Peyer's patch (tissue), 4 donors: Measurements from ENCODE around the gene PAQR9. TPM values are rescaled to one million over a fixed set of nuclear protein-coding genes. Genes with fewer than 3 reads are reported as not detected.

ENCODE experiments used
- DNase-seq, 3 donors: peaks; one replicate each; pipeline ENCODE4 v3.0.0-alpha.2; 2017 to 2019
- H3K27ac ChIP-seq, 4 donors: fragments of 200-600 bp; sonication (generic); one replicate each; pipeline ENCODE4 v1.5.1; 2016 to 2019
- H3K27me3 ChIP-seq, 2 donors: fragments of 200-600 bp; sonication (generic); one replicate each; pipeline ENCODE4 v1.5.1; 2019
- H3K36me3 ChIP-seq, 3 donors: fragments of 200-600 bp; sonication (generic); one replicate each; pipeline ENCODE4 v1.5.1; 2016 to 2019
- H3K4me1 ChIP-seq, 4 donors: fragments of 200-600 bp; sonication (generic); one replicate each; pipeline ENCODE4 v1.5.1; 2016 to 2019
- H3K4me3 ChIP-seq, 4 donors: fragments of 200-600 bp; sonication (generic); 1 replicate in 3 of 4; 2 replicates in 1 of 4; pipeline ENCODE4 v1.5.1; 2016 to 2019; ENCODE audit warnings: mild to moderate bottlenecking in 1 of 4
- H3K9me3 ChIP-seq, 4 donors: fragments of 200-600 bp; sonication (generic); one replicate each; pipeline ENCODE4 v1.5.1; 2016 to 2019; ENCODE audit warnings: mild to moderate bottlenecking in 1 of 4
- POLR2A ChIP-seq, 2 donors: fragments of 450-650 bp; IDR thresholded peaks; one replicate each; pipeline ENCODE4 v1.5.1; 2017; ENCODE audit warnings: antibody characterized with exemption in 2 of 2, mild to moderate bottlenecking in 2 of 2, moderate library complexity in 2 of 2
- total RNA-seq, 4 donors: library from RNA; depleted of rRNA; stranded (reverse); fragments of >200 nt; gene quantifications; one replicate each; pipeline ENCODE4 v1.1.0, GENCODE V29; 2016
- TF ChIP-seq, protein P1 (sequence below), 6 experiments: fragments of 450-650 bp in 4 of 6; fragments of 200-600 bp in 2 of 6; sonication (generic) in 1 of 6; IDR thresholded peaks; one replicate each; pipeline ENCODE4 v1.5.1; 2017 to 2019; ENCODE audit warnings: antibody characterized with exemption in 6 of 6, mild to moderate bottlenecking in 3 of 6, moderate library complexity in 1 of 6

Gene PAQR9
- total RNA-seq, 4 donors from 2014 or later = not detected

DNA sequence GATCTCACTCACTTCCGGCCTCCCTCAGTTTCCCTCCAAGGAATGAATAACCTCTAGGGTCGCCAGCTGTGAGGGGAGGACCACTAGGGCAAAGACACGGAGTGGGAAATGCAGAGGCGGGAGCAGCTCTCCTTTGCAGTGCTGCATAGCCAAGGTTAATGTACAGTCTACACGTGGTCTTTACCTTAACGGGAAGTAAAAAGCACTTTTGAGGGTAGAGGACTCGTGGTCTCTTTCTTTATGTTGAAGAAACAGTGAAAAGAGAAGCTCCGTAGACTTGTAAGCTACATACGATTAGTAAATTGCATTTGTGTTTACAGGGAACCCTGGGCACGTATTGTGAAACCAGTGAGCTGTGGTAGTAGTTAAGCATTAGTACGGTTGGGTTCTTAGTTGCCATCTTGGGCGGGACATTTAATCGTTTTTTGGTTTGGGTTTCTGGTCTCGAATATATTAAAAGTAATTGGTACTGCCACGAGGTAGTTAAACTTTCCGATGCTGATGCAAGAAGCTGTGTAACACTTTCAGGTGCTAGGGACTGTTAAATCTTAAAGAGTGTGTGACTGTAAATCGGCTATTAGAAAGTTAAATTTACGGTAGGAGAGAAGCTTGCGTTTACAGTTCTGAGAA, 38.7 kb upstream of the PAQR9 start:
- Histone ChIP-seq H3K9me3 (no peaks in the 10 kb centered on the region), H3K27me3 (no peaks in the 10 kb centered on the region), H3K4me1 (peaks cover 4 to 20% (median 5%) of the 10 kb centered on the region in 4 donors), H3K4me3 (peak overlapping the region; percentile 71 to 98 (median 72)), H3K27ac (peak overlapping the region; percentile 80 to 94 (median 83)), H3K36me3 (no peaks in the 10 kb centered on the region)
- TF ChIP-seq, protein P1, sequence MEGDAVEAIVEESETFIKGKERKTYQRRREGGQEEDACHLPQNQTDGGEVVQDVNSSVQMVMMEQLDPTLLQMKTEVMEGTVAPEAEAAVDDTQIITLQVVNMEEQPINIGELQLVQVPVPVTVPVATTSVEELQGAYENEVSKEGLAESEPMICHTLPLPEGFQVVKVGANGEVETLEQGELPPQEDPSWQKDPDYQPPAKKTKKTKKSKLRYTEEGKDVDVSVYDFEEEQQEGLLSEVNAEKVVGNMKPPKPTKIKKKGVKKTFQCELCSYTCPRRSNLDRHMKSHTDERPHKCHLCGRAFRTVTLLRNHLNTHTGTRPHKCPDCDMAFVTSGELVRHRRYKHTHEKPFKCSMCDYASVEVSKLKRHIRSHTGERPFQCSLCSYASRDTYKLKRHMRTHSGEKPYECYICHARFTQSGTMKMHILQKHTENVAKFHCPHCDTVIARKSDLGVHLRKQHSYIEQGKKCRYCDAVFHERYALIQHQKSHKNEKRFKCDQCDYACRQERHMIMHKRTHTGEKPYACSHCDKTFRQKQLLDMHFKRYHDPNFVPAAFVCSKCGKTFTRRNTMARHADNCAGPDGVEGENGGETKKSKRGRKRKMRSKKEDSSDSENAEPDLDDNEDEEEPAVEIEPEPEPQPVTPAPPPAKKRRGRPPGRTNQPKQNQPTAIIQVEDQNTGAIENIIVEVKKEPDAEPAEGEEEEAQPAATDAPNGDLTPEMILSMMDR (IDR thresholded peaks at IDR 0.05) = no peak
- no peak for TF ChIP-seq POLR2A (IDR thresholded peaks at IDR 0.05)
- DNase-seq = no peak

DNA sequence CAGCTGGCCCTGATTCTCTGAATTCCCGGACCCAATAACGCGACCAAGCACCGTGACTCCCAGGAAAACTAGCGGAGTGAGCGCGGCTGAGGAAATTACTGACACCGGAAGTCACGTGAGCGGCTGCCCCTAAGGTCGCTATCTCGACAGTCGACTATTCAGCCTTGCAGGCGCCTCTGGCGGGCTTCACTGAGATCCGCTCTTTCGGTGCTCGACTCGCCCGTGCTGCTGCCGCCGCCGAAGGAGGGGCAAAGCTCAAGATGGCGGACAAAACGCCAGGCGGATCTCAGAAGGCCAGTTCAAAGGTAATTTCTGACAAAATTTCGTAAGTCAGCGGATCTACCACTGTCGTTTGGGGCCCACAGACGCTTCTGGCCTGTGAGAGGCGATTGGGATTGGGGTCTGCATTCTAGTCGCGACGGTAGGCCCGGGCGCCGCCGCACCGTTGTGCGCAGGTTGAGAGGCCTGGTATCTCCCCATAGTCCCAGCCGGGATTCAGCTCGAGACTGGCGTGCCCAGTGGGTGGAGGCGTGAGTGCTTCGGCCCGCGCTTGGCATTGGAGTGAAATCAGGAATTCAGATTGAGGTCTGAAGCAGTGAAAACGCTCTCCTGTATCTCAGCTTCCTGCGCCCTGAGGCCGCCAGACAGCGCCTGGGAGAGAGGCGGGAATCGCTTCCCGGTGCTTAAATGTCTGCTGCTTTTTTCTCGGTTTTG, 38.1 kb upstream of the PAQR9 start, which contains the start of gene U2SURP:
Gene U2SURP (plus strand): TSS at position 202 of the 714 bp plus-strand sequence. CDS start 59 bp downstream, at position 261.
- Histone ChIP-seq H3K36me3 (no peaks in the 10 kb centered on the region), H3K4me1 (peaks cover 4 to 20% (median 5%) of the 10 kb centered on the region in 4 donors), H3K9me3 (no peaks in the 10 kb centered on the region), H3K27me3 (no peaks in the 10 kb centered on the region), H3K4me3 (peak within 1 kb of the TSS; percentile 71 to 98 (median 72)), H3K27ac (peak within 1 kb of the TSS; percentile 80 to 94 (median 83))
- TF ChIP-seq POLR2A (IDR thresholded peaks at IDR 0.05) = peak; percentile 61 to 63
- TF ChIP-seq, protein P1 (IDR thresholded peaks at IDR 0.05) = peak in 3 of 6 experiments; percentile 36 to 47 (median 39)
- DNase-seq = peak; percentile 95 to 98 (median 96)

DNA sequence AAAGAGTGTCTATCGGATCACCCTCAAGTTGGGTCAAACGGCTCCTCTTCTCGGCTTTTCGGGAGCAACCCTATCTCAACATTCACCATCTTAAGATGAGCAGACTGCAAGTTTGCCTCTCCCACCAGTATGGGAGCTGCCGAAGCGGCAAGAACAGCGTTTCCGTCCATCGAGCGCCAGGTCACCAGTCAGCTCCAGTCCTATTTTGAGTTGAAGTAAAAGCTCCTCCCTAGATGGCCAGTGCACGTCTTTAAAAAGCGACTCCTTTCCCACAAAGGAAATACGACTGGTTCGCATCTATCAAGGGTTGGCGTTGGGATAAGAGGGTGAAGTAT, 37.5 kb upstream of the PAQR9 start:
- DNase-seq = no peak
- peak overlapping the region; percentile 80 to 94 (median 83) for H3K27ac ChIP-seq
- no peak for TF ChIP-seq POLR2A (IDR thresholded peaks at IDR 0.05)
- TF ChIP-seq, protein P1 (IDR thresholded peaks at IDR 0.05) = no peak
- no peaks in the 10 kb centered on the region for H3K27me3 ChIP-seq
- H3K9me3 ChIP-seq = no peaks in the 10 kb centered on the region
- no peaks in the 10 kb centered on the region for H3K36me3 ChIP-seq
- H3K4me3 ChIP-seq = peak overlapping the region; percentile 71 to 98 (median 72)
- H3K4me1 ChIP-seq = peaks cover 4 to 20% (median 5%) of the 10 kb centered on the region in 4 donors

DNA sequence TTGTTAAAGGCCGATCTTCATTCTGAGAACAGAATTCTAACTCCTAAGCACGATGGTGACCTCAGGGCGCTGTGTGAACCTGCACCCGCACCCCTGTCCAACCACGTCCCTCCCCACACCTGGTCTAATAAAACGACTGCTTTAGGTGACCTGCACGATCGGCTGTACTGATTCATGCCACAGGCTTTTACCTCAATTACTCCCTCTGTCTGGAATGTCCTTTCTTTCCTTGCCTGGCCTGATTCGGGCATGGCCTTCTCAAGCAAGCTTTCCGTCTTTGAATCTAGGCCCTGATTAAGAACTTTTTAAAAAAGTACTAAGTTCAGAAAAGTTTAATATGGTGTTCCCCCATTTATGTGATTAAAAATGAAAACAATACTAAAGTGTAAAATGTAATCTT, 37.1 kb upstream of the PAQR9 start:
- H3K4me1 ChIP-seq = peaks cover 4 to 20% (median 5%) of the 10 kb centered on the region in 4 donors
- H3K36me3 ChIP-seq = no peaks in the 10 kb centered on the region
- TF ChIP-seq, protein P1 (IDR thresholded peaks at IDR 0.05) = no peak
- TF ChIP-seq POLR2A (IDR thresholded peaks at IDR 0.05) = no peak

DNA sequence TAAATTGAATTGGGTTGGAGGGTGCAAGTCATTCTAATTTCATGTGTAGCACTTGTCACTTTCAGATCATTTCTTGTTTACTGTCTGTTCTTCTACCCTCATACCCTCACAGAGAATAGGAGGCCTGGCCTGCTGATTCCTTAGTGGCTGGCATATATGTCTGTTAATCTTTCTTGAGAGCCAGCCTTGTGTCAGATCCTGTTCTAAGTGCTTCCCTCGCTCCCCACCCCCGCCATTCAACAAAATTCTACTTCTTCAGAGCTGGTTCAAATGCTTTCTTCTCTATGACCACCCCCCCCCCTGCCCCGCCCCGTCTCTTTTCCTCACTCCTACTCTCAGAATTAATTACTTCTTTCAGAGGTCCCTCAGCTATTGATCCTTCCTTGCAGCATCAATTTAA, 36.4 kb upstream of the PAQR9 start:
- TF ChIP-seq POLR2A (IDR thresholded peaks at IDR 0.05) = no peak
- TF ChIP-seq, protein P1 (IDR thresholded peaks at IDR 0.05) = no peak
- Histone ChIP-seq H3K4me1 (peaks cover 4 to 19% (median 5%) of the 10 kb centered on the region in 4 donors), H3K27ac (no peak overlapping the region), H3K27me3 (no peaks in the 10 kb centered on the region), H3K9me3 (no peaks in the 10 kb centered on the region), H3K36me3 (no peaks in the 10 kb centered on the region), H3K4me3 (no peak overlapping the region)
- DNase-seq = no peak

More for the DNA sequence above, 37.1 kb upstream of the PAQR9 start:
- Histone ChIP-seq H3K9me3 (no peaks in the 10 kb centered on the region), H3K4me3 (peak overlapping the region; percentile 71 to 98 (median 72)), H3K27ac (peak overlapping the region; percentile 80 to 94 (median 83)), H3K27me3 (no peaks in the 10 kb centered on the region)
- DNase-seq = no peak
